Measurements from ENCODE around the gene HOXA2. TPM values are rescaled to one million over a fixed set of nuclear protein-coding genes. Genes with fewer than 3 reads are reported as not detected.

Gene HOXA2
- total RNA-seq, 1 donor from 2014 or later = 2.0 TPM

DNA sequence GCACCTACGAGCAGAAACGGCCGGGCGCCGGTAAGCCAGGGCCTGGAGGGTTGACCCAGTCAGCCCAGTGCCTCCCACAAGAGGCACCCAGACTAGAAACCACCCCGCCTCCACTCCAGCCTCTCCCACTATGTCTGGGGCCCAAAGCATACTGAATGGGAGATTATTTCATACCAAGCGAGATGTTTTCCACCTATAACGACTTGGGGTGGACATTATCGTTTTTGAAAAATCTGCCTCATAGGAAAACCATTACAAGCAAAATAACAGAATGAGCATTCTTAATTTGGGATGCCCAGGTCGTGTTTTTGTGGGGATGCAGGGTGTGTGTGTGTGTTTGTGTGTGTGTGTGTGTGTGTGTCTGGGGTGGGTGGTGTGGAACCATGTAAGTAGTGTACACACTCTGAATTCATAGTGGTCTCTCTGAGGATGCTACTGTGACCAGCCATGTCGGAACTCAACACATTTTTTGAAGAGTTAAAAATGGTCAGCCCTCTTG is 43.5 kb upstream of the HOXA2 start:
- DNase-seq (ENCODE audit: extremely low spot score in 2 of 2) = no peak
- H3K27me3 ChIP-seq = no peaks in the 10 kb centered on the region
- intact Hi-C loops (cut with DNase I) = no loop called here
- H3K9me3 ChIP-seq = no peaks in the 10 kb centered on the region
- no peak for TF ChIP-seq POLR2AphosphoS5 (IDR thresholded peaks at IDR 0.05; ENCODE audit: insufficient read depth in 1 of 2, low read depth in 1 of 2)
- TF ChIP-seq, protein P1, sequence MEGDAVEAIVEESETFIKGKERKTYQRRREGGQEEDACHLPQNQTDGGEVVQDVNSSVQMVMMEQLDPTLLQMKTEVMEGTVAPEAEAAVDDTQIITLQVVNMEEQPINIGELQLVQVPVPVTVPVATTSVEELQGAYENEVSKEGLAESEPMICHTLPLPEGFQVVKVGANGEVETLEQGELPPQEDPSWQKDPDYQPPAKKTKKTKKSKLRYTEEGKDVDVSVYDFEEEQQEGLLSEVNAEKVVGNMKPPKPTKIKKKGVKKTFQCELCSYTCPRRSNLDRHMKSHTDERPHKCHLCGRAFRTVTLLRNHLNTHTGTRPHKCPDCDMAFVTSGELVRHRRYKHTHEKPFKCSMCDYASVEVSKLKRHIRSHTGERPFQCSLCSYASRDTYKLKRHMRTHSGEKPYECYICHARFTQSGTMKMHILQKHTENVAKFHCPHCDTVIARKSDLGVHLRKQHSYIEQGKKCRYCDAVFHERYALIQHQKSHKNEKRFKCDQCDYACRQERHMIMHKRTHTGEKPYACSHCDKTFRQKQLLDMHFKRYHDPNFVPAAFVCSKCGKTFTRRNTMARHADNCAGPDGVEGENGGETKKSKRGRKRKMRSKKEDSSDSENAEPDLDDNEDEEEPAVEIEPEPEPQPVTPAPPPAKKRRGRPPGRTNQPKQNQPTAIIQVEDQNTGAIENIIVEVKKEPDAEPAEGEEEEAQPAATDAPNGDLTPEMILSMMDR (IDR thresholded peaks at IDR 0.05) = no peak
- H3K27ac ChIP-seq = no peak overlapping the region
- H3K36me3 ChIP-seq = peaks cover 0 to 11% of the 10 kb centered on the region in 2 donors
- peaks cover 43% of the 10 kb centered on the region for H3K4me1 ChIP-seq
- H3K4me3 ChIP-seq = no peak overlapping the region

- intact Hi-C loops (cut with DNase I) = no loop called here
- H3K27me3 ChIP-seq = no peaks in the 10 kb centered on the region
- H3K4me3 ChIP-seq = no peak overlapping the region
- peak in 1 of 2 donors; percentile 72 for DNase-seq (ENCODE audit: extremely low spot score in 2 of 2)
- no peaks in the 10 kb centered on the region for H3K9me3 ChIP-seq
- H3K4me1 ChIP-seq = peaks cover 39% of the 10 kb centered on the region
- no peak for TF ChIP-seq POLR2AphosphoS5 (IDR thresholded peaks at IDR 0.05; ENCODE audit: insufficient read depth in 1 of 2, low read depth in 1 of 2)
- no peak for TF ChIP-seq POLR2A (IDR thresholded peaks at IDR 0.05)
- TF ChIP-seq, protein P1 (IDR thresholded peaks at IDR 0.05) = no peak
- peaks cover 0 to 11% of the 10 kb centered on the region in 2 donors for H3K36me3 ChIP-seq
- H3K27ac ChIP-seq = no peak overlapping the region
Observed at GRCh38 chr7:27145165-27145913, 42.9 kb upstream of the HOXA2 start.

DNA sequence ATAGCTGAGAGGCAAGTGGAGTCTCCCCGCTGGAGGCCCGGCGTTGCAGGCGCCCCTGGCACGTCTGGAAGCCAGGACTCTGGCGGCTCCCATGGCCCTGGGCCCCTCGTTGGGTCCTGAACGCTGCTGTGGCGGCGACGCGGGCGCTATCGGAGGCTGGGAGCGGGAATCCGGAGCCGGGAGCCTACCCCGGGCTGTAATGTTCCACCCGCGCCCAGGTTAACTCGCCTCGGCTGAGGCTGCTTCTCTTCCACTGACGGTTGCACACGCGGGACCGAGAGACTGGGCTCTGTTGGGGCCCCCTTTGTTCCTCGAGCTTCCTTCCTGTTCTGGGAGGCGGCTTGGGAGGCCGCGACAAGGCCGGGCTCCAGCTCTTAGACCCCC is 42.3 kb upstream of the HOXA2 start:
- no peak for DNase-seq (ENCODE audit: extremely low spot score in 2 of 2)
- H3K36me3 ChIP-seq = peaks cover 0 to 11% of the 10 kb centered on the region in 2 donors
- H3K4me3 ChIP-seq = no peak overlapping the region
- intact Hi-C loops (cut with DNase I) = no loop called here
- H3K27ac ChIP-seq = no peak overlapping the region
- H3K9me3 ChIP-seq = no peaks in the 10 kb centered on the region
- peaks cover 34% of the 10 kb centered on the region for H3K4me1 ChIP-seq
- TF ChIP-seq POLR2A (IDR thresholded peaks at IDR 0.05) (no peak), POLR2AphosphoS5 (IDR thresholded peaks at IDR 0.05; ENCODE audit: insufficient read depth in 1 of 2, low read depth in 1 of 2) (no peak)
- H3K27me3 ChIP-seq = no peaks in the 10 kb centered on the region

- intact Hi-C loops (cut with DNase I) = no loop called here
- Histone ChIP-seq H3K4me1 (peaks cover 29% of the 10 kb centered on the region), H3K4me3 (no peak overlapping the region), H3K27me3 (no peaks in the 10 kb centered on the region), H3K27ac (no peak overlapping the region), H3K9me3 (no peaks in the 10 kb centered on the region), H3K36me3 (peaks cover 0 to 11% of the 10 kb centered on the region in 2 donors)
- peak in 1 of 2 donors; percentile 70 for DNase-seq (ENCODE audit: extremely low spot score in 2 of 2)
- TF ChIP-seq POLR2AphosphoS5 (IDR thresholded peaks at IDR 0.05; ENCODE audit: insufficient read depth in 1 of 2, low read depth in 1 of 2) (no peak), POLR2A (IDR thresholded peaks at IDR 0.05) (no peak)
- TF ChIP-seq, protein P1 (IDR thresholded peaks at IDR 0.05) = peak in 1 of 3 experiments; percentile 31
Observed at GRCh38 chr7:27143950-27144780, 41.7 kb upstream of the HOXA2 start.

DNA sequence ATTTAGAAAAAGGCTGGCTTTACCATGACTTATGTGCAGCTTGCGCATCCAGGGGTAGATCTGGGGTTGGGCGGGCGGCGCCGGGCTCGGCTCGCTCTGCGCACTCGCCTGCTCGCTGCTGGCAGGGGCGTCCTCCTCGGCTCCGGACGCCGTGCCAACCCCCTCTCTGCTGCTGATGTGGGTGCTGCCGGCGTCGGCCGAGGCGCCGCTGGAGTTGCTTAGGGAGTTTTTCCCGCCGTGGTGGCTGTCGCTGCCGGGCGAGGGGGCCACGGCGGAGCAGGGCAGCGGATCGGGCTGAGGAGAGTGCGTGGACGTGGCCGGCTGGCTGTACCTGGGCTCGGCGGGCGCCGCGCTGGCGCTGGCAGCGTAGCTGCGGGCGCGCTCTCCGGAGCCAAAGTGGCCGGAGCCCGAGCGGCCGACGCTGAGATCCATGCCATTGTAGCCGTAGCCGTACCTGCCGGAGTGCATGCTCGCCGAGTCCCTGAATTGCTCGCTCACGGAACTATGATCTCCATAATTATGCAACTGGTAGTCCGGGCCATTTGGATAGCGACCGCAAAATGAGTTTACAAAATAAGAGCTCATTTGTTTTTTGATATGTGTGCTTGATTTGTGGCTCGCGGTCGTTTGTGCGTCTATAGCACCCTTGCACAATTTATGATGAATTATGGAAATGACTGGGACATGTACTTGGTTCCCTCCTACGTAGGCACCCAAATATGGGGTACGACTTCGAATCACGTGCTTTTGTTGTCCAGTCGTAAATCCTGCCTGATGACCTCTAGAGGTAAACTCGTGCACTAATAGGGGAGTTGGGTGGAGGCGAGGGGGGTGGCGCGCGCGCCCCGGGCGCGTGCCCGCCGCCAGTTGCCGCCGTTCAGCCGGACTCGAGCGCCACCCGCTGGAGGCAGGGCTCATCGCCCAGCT is 40.8 kb upstream of the HOXA2 start, which contains the start of gene HOXA5:
HOXA5 (minus strand) TSS at position 659 of the 927 bp plus-strand sequence; CDS start at position 585, 74 bp downstream.
- TF ChIP-seq POLR2AphosphoS5 (IDR thresholded peaks at IDR 0.05; ENCODE audit: insufficient read depth in 1 of 2, low read depth in 1 of 2) (peak; percentile 14 to 55), POLR2A (IDR thresholded peaks at IDR 0.05) (no peak)
- TF ChIP-seq, protein P1 (IDR thresholded peaks at IDR 0.05) = peak in 2 of 3 experiments; percentile 26 to 37
- Histone ChIP-seq H3K27me3 (no peaks in the 10 kb centered on the region), H3K4me1 (peaks cover 20% of the 10 kb centered on the region), H3K9me3 (no peaks in the 10 kb centered on the region), H3K27ac (peak within 1 kb of the TSS; percentile 34), H3K36me3 (peaks cover 0 to 11% of the 10 kb centered on the region in 2 donors), H3K4me3 (peak within 1 kb of the TSS; percentile 7 to 41)
- intact Hi-C loops (cut with DNase I) = no loop called here
- DNase-seq (ENCODE audit: extremely low spot score in 2 of 2) = peak in 1 of 2 donors; percentile 88
